Stimulated activated CD8-positive, alpha-beta memory T cell treated with anti-CD3 and anti-CD28 coated beads, Interleukin-12 subunit alpha, Interleukin-12 subunit beta, amount 100 ng/mL, for 24 hours (primary cell): ENCODE data around the gene ELK3.
A peak's percentile ranks its signal among the peaks of the same experiment; 100 is the strongest.

Experiments
- DNase-seq: peaks from one replicate; pipeline ENCODE4 v3.0.0-alpha.2; 2020; ENCODE audit errors: extremely low read depth

Gene ELK3

GRCh38 chr12:96193725-96194575 is at the start of gene ELK3:
Gene ELK3, plus strand, starts transcription at chr12:96194375.
- DNase-seq: no peak

DNA sequence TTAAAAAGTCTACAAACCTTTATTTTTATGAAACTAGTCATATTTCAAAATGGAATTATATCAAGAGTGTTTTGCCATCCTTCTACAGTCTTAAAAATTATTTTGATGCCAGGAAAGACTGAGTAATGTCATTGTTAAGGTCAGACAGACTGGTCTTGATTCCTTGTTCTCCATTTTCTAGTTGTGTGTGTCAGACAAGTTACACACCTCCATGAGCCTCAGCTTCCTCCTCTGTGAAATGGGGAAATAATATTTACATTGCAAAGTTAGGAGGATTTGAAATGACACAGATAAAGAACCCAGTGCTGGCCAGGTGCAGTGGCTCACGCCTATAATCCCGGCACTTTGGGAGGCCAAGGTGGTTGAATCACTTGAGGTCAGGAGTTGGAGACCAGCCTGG is 47.4 kb upstream of the ELK3 start:
- no peak for DNase-seq

GRCh38 chr12:96150442-96150841 is 43.7 kb upstream of the ELK3 start:
- DNase-seq: no peak

GRCh38 chr12:96152164-96152563 is 42.0 kb upstream of the ELK3 start:
- DNase-seq: no peak

- no peak for DNase-seq
Observed at GRCh38 chr12:96153131-96153725, 40.9 kb upstream of the ELK3 start.

- no peak for DNase-seq
Observed at GRCh38 chr12:96155181-96155580, 39.0 kb upstream of the ELK3 start.

GRCh38 chr12:96155781-96156180 is 38.4 kb upstream of the ELK3 start:
- DNase-seq: no peak

GRCh38 chr12:96156211-96156610 is 38.0 kb upstream of the ELK3 start:
- no peak for DNase-seq

DNA sequence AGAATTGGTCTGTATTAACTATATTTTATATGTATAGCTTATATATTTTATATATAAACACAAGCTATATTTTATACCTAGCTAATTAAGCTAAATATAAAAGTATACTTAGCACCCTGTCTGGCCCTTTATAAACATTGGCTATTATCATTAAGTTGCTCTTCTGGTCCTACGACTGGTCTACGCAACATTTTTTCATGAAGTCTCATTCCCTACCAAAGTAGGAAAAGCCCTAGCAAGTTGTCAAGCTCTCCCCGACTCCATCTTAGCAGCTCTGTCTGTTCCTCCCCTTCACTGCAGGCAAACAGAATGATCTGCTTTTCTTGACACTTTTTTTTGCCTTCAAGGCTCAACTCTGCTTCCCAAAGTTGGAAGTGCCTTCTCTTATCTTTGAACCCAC is 36.7 kb upstream of the ELK3 start:
- DNase-seq: no peak

- no peak for DNase-seq
Observed at GRCh38 chr12:96164951-96165811, 29.0 kb upstream of the ELK3 start.

DNA sequence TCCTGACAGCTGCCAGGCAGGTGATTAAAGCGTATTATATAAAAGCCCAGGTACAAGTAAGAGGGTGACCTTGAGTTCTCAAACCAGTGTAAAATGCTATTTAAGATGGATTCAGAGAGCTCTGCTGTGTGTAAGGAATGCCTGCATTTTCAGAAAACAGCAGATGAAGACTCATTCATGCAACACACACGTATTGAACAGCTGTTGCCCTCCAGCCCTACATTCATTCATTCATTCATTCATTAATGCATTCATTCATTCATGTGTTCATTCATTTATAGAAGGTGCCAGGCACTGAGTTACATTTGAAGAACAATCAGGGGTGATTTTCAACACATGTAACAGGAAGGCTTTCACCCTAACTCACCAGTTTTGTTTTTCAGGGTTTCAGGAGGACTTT is 27.4 kb upstream of the ELK3 start:
- no peak for DNase-seq

DNA sequence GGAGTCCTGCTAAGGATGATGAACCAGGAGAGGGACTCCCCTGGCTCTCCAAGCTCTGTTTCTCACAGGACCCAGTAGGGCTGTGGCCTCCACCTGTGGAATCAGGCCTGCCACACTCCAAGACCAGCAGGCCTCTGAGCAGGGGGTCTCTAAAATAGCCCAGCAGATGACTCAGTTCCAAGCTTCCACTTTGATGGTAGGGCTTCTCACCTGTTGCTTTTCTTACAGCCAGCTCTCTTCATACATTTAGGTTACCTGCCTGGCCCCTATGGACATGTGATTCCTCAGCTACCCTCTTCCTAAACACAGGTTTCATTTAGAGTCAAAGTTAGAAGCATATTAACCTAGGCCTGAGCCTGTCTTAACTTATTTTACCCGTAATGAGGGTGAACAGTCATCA is 26.7 kb upstream of the ELK3 start:
- DNase-seq: no peak

DNA sequence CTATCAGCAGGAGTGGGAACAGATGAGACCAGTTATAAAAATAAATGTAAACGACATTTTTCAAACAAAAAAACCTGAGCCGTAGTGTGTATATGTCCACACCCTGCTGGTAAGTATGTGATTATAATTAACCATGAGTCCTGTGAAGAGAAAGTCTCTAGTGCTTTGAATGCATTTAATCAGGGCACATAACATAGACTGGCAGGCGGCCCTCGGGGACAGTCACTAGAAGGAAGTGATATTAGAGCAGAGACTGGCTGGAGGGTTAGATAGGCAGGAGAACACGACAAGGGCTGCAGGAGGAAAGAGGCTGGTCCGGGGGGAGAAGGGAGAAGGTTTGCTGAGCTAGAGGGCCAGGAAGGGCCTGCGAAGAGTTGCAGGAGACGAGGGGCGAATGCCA is 23.8 kb upstream of the ELK3 start:
- no peak for DNase-seq

DNA sequence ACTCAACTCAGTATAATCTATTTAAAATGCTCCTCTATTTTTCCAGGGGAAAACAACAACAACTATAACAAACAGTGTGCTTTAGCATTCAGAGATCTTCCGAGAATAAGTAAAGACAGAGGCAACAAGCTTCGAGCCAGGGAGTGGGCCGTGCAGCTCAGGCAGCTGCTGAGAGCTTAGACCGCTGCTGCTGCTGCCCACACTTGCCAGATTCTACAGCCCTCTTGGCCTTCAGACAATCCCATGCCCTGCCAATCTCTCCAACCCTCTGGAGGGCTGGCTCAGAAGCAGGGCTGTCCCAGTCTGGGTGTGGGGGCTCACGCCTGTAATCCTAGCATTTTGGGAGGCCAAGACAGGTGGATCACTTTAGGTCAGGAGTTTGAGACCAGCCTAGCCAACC is 23.4 kb upstream of the ELK3 start:
- DNase-seq: no peak

DNA sequence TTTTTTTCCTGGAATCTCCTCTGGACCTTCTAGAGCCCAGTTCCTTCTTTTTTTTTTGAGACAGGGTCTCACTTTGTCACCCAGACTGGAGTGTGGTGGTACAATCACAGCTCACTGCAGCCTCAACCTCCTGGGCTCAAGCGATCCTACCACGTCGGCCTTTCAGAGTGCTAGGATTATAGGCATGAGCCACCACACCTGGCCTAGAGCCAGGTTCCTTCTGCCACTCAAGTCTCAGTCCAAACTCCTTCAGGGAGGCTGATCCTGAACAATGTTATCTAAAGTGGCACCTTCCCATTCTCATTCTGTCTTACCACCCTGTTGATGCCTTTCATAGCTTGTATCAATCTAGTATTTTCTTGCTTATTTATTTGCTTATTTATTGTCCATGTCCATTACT is 22.3 kb upstream of the ELK3 start:
- no peak for DNase-seq

DNA sequence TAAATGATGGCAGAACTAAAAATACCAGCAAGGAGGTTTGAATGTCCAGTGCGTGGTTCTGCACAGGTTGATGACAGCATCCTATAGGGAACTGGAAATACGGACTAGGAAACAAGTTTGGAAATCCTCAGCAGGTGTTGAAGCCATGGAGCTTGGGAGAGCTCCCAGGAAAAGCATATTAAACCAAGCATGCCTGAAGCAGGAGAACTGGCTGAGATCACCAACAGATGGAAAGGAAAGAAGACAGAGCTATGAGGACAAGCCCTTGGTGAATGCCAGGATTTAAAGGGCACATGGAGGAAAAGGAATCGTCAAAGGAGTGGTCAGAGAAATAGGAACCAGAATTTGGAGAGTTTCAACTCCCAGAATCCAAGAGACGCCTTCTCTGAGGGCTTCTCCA is 21.2 kb upstream of the ELK3 start:
- no peak for DNase-seq

- no peak for DNase-seq
Observed at GRCh38 chr12:96176575-96176974, 17.6 kb upstream of the ELK3 start.

DNA sequence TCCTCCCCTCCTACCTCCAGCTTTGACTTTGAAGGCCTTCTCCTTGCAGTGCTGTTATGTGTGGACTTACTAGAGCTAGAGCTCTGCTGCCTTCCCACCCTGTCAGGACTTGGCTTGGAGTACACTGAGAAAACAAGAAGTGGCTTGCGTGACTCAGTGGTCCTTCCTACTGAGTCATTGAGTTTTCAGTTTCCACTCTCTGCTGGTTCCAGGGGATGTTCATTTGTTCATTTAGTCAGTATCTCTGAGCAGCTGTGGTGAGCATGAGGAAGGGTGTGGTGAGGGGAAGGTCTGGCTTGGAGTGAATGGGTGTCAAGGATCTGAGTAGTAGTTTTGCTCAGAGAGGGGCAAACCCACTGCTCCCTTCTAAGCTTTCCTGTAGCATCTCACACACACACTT is 17.2 kb upstream of the ELK3 start:
- DNase-seq: peak; percentile 39

DNA sequence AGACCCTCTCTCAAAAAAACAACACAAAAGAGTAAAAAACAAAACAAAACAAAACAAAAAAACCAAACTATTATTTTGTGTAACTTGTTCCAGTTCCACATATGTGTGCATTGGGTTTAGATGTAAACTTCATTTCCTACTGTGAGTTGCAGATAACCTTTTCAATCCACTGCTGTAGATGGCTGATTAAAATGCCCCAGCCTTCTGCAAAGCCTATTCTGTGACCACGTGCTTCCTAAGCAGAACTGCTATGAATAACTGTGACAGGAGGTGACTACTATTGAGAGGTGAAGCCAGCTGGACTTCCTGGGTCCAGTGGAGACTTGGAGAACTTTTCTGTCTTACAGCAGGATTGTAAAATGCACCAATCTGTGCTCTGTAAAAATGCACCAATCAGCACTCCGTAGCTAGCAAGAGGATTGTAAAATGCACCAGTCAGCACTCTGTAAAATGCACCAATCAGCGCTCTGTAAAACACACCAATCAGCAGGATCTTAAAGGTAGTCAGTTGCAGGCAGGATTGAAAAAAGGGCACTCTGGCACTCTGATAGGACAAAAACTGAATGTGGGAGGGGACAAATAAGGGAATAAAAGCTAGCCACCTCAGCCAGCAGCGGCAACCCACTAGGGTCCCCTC is 10.3 kb upstream of the ELK3 start:
- no peak for DNase-seq

DNA sequence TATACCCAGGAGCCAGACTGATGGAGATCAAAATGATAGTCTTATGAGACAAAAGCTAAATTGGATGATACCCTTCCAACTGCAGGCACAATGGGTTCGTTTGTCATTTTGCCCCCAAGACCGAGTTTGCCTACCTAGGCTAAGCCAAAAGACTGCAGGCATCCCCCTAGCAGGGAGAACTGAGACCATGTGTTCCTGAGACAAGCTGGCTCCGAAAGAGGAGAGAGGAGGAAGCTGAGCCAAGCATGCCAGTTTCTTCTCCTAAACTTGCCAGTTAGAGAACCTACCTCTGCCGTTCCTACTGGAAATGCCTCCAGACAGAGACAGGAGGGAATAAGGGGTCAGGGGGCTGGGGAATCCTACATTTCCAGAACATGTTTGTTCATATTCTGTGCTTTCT is 8.3 kb upstream of the ELK3 start:
- DNase-seq: no peak

GRCh38 chr12:96186607-96187301 is 7.4 kb upstream of the ELK3 start:
- no peak for DNase-seq

DNA sequence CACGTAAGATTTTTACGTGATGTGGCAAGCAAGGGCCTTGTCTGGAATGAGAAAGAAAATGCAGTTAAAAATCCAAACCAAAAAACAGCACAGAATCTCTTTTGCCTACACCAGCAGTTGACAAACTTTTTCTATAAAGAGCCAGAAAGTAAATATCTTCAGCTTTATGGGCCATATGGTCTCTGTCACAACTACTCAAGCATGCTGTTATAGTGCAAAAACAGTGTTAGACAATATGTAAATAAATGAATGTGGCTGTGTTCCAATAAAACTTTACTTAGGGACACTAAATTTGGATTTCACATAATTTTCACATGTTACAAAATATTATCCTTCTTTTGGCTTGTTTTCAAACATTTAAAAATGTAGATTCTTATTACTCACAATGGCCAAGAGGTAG is 6.2 kb upstream of the ELK3 start:
- DNase-seq: no peak
